Mesodermal cell (in vitro differentiated cells): ENCODE data around the gene LMAN2.
A peak's percentile ranks its signal among the peaks of the same experiment; 100 is the strongest.

Experiments
- H3K27ac ChIP-seq: 2 replicates; pipeline ENCODE4 v1.7.0; 2013; ENCODE audit warnings: mild to moderate bottlenecking, low read depth, low read length, moderate library complexity; ENCODE audit not compliant: severe bottlenecking
- H3K36me3 ChIP-seq: 2 replicates; pipeline ENCODE4 v1.7.1; 2013; ENCODE audit warnings: mild to moderate bottlenecking, low read length, moderate library complexity; ENCODE audit not compliant: control insufficient read depth, insufficient read depth
- H3K4me1 ChIP-seq: one replicate; pipeline ENCODE4 v1.7.1; 2013; ENCODE audit warnings: mild to moderate bottlenecking, low read length; ENCODE audit not compliant: insufficient read depth, control insufficient read depth, poor library complexity, severe bottlenecking
- H3K4me3 ChIP-seq: 2 replicates; pipeline ENCODE4 v1.7.0; 2013; ENCODE audit warnings: low read length, control low read depth, mild to moderate bottlenecking; ENCODE audit not compliant: insufficient read depth, poor library complexity, severe bottlenecking; ENCODE audit errors: extremely low read depth
- H3K9me3 ChIP-seq: 2 replicates; pipeline ENCODE4 v1.7.1; 2013; ENCODE audit warnings: mild to moderate bottlenecking, low read length, moderate library complexity; ENCODE audit not compliant: control insufficient read depth
- WGBS, 2 experiments: methylation state at CpG; one replicate each; pipeline ENCODE4 v1.1.5; 2013; ENCODE audit warnings: missing lambda C conversion rate in 2 of 2; ENCODE audit not compliant: insufficient coverage in 2 of 2; 5-methylcytosine and 5-hydroxymethylcytosine counted together

LMAN2 gene

DNA sequence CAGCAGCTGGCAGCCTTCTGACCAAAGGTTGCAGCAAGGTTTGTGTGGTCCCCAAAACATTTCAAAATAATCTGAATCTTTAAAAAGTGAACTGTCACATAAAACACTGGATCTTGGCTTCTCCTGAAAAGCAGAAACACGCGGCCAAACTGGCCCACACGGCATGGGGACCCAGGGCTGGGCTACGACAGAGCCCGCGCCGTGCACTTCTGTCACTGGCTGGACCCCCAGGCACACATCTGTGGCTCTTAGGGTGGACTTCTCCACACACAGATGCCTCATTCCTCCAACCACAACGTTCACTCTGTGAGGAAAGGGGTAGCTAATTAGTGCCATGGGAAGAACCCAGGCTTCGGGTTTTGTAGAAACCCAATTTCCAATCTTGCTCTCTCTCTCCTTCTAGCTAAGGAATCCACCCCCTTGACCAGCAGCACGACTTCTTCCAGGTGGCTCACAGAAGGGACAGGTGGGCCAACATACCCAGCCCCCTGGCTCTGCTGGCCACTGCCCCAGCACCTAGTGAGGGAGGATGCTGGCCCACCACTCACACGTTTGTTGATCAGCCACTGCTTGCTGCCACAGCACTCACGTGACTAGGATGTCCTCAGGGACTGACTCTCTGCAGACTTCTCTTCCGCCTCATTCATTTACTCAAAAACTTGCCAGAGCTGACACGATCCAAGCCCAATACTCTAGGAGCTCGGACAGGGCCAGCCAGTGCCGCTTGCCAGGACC, 17.9 kb downstream of the LMAN2 start:
- Histone ChIP-seq H3K36me3 (peaks cover 90% of the 10 kb centered on the region), H3K27ac (no peak overlapping the region)

DNA sequence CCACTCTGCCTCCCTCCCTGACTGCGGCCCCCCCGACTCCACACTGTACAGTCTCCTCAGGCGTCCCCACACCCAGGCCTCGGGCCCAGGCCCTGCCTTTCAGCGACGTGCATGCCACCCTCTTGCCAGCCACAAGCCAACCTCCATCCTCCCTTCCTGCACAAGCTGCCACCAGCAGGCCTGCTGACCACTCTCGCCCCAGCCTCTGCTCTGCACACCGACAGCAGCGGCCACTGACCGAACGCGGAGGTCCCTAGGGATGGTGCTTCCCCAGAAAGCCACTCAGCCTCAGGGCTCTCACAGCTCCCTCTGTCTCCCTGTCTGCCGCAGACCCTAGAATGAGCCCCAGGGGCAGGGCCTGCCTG, 18.6 kb downstream of the LMAN2 start:
- no peaks in the 10 kb centered on the region for H3K9me3 ChIP-seq
- peaks cover 92% of the 10 kb centered on the region for H3K36me3 ChIP-seq
- 99% methylated on average over 11 to 12 of the region's 13 CpGs for WGBS, 2 experiments
- H3K4me1 ChIP-seq: no peaks in the 10 kb centered on the region
- no peak overlapping the region for H3K4me3 ChIP-seq
- H3K27ac ChIP-seq: no peak overlapping the region

More for the DNA sequence above, 17.9 kb downstream of the LMAN2 start:
- 97% methylated on average over 10 to 13 of the region's 16 CpGs for WGBS, 2 experiments
- Histone ChIP-seq H3K4me3 (no peak overlapping the region), H3K4me1 (no peaks in the 10 kb centered on the region), H3K9me3 (no peaks in the 10 kb centered on the region)

DNA sequence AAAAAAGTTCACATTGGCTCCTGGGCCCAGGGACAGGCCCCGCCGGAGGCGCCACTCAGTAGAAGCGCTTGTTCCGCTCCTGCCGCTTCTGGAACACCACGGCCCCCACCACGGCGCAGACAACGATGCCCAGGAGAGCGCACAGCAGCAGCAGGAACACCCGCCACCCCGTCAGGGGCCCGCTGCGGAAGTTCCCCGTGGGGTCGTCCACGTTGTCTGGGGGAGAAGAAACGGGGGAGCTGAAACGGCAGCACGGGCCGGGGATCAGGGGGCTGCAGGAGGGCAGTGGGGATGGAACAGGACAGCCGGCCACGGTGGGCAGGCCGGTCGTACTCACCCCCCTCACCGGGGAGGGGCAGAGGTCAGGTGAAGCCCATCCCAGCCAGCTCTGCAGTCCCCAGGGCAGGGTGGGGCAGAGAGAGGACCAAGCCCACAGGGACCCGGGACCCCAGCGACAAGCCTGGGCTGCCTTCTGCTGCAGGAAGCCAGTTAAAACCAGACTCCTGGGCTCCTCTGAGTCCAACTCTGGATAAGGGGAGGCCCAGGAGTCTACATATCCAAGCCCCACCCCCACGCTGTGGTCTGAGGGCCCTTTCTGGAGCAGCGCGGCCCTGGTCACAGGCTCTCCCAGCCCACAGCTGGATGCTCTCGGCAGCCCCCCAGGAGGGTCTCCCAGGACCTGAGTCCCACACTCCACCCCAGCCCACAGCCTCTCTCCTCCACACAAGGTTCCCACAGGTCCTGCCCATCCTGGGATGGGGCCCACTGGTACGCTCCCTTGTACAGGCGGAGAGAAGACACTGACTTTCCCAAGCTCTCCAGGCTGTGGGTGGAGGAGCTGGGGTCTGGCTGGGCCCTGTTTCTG, 19.2 kb downstream of the LMAN2 start:
- 97 to 98% methylated on average over 24 to 30 of the region's 35 CpGs for WGBS, 2 experiments
- Histone ChIP-seq H3K4me3 (no peak overlapping the region), H3K27ac (no peak overlapping the region), H3K9me3 (no peaks in the 10 kb centered on the region), H3K4me1 (no peaks in the 10 kb centered on the region), H3K36me3 (peaks cover 86% of the 10 kb centered on the region)

DNA sequence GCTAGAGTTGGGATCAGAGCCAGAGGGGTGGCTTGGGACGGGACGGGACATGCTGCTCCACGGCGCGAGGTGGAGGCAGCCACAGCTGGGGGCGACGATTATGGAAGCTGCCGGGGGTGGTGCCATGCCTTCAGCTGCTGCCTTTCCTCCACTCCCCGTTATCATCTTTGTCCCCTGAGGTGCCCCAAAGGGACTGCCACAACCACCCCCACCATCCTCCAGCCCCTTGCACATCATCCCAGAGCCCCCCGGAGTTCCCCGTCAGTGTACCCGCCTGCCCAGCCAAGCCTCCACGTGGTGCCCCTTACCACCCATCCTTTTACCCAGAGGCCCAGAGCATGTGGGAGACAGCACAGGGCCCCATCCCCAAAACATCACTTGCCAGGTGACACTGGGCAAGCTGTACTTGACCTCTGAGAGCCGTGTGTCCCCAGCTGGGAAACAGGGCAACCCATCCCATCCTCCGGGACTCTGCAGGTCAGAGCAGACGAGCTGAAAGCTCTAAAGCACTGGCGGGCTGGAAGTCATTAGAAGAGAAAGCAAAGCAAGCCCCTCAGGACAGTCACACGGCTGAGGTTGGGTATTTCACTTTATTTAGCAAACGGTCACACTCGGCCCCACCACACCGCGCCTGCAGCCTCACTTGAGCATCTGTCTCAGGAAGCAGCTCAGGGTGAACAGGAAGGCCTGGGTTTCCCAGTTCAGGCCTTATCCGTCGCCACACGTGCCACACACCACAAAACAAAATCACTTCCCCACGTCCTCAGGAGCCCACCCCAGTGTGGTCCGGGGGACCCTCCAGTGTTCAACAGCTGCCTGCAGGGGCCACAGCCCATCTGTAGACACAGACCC, 20.3 kb downstream of the LMAN2 start:
- no peaks in the 10 kb centered on the region for H3K9me3 ChIP-seq
- 95 to 96% methylated on average over 23 to 26 of the region's 27 CpGs for WGBS, 2 experiments

DNA sequence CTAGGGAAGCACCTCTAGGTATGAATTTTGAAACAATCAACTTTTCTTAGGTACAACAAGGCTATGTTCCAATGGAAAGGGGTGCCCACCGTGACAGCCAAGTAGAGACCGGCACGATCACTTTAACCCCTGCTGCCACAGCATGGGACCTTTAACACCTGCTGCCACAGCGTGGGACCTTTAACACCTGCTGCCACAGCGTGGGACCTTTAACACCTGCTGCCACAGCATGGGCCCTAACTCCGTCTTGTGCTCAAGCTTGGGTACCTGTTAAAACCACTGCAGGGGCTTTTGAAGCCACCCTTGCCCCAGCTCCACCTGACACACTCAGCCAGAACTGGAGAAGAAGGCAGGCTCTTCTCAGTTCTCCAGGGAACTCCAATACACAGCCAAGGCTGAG, 21.6 kb downstream of the LMAN2 start:
- H3K4me1 ChIP-seq: peaks cover 10% of the 10 kb centered on the region
- 96 to 100% methylated on average over 6 of the region's 6 CpGs for WGBS, 2 experiments
- H3K27ac ChIP-seq: no peak overlapping the region
- no peak overlapping the region for H3K4me3 ChIP-seq
- H3K9me3 ChIP-seq: no peaks in the 10 kb centered on the region
- H3K36me3 ChIP-seq: peaks cover 67% of the 10 kb centered on the region

More for the DNA sequence above, 20.3 kb downstream of the LMAN2 start:
- H3K4me3 ChIP-seq: no peak overlapping the region
- H3K4me1 ChIP-seq: peaks cover 1% of the 10 kb centered on the region
- peaks cover 76% of the 10 kb centered on the region for H3K36me3 ChIP-seq
- H3K27ac ChIP-seq: no peak overlapping the region

DNA sequence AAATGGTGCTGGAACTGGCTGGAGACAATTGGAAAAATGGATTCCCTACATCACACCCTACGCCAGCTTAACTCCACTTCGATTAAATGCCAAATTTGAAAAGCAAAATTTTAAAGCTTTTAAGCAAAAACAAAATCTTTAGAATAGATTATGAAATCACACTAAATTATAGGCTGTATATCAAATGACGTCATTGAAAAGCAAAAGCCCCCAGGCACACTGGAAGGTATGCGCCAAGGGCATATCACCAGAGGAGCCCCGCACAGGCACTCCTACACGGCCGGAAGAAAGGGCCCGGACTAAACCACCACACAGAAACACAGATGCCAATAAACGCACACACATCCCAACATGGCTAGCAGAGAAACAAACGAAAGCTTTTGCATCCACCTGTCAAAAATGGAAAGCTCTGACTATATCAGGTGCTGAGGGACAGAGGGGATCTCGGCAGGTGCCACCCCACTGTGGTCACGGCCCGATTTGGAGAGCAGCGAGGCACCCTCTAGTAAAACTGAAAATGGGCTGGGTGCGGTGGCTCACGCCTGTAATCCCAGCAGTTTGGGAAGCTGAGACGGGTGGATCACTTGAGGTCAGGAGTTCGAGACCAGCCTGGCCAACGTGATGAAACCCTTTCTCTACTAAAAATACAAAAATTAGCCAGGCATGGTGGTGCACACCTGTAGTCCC, 22.8 kb downstream of the LMAN2 start:
- H3K36me3 ChIP-seq: peaks cover 59% of the 10 kb centered on the region
- no peak overlapping the region for H3K27ac ChIP-seq
- WGBS, 2 experiments: 86 to 90% methylated on average over 13 to 14 of the region's 19 CpGs
- no peak overlapping the region for H3K4me3 ChIP-seq
- H3K4me1 ChIP-seq: peaks cover 10% of the 10 kb centered on the region
- H3K9me3 ChIP-seq: no peaks in the 10 kb centered on the region

DNA sequence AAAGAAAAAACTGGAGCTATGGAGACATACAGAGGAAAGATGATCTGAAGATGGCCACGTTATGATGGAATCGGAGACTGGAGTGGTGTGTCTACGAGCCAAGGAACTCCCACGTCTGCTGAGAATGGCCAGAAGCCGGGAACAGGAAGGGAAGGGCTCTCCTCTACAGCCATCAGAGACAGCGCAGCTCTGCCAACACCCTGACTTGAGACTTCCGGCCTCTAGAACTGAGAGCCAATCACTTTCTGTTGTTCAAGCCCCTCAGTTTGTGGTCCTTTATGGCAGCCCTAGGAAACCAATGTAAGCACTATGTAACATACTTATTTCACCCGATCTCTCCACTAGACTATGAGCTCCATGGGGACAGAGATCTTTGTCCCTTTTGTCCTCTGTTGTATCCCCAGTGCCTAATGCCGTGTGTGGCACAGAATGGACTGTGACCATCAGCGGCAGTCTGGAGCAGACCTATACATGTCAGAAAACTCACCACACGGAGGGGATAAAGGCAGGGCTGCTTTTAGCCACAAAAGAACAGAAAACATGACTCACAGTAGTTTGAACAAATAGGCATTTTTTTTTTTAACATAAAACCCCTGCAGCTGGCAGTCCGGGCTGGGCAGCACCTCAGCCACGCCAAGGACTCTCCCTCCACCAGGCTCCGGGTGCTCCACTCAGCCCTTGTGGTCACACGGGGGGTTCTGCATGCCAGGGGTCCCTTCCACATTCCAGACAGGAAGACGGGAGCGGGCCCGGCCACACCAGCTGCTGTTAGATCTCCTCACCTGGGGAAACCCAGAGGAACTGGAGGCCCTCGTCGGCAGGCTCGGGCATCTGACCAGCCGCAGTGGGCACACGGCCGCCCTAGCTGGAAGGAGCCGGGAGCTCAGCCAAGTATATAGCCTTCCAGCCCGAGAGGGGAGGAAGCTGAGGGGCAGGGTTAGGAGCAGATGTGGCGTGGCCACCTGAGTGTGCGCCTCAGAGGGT, 23.6 kb downstream of the LMAN2 start:
- peaks cover 10% of the 10 kb centered on the region for H3K4me1 ChIP-seq
- no peak overlapping the region for H3K4me3 ChIP-seq
- 94 to 96% methylated on average over 24 to 27 of the region's 28 CpGs for WGBS, 2 experiments
- H3K9me3 ChIP-seq: no peaks in the 10 kb centered on the region
- no peak overlapping the region for H3K27ac ChIP-seq
- H3K36me3 ChIP-seq: peaks cover 50% of the 10 kb centered on the region

DNA sequence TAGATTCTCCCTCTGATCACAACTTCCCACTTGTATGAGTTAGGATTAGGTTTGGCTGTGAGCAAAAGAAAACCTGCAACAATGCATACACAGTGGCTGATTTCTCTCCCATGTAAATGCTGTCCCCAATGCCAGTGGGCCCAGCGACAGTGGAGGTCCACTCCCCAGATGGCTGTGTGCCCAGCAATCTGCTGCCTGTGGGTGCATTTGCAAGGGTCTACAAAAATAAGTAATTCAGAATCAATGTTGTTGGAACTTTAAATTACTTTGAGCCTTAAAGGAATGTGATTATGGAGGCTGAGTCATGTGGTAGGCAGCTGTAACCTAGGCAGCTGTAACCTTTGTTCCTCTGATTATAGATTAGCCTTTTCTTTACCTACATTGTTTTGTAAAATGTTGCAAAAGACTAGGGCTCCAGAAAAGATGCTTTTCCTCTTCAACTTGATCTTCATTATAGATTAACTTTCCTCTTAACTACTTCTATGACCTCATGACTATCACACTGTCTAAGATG, 25.5 kb downstream of the LMAN2 start:
- no peaks in the 10 kb centered on the region for H3K9me3 ChIP-seq
- 44 to 50% methylated on average over 1 of the region's 1 CpG for WGBS, 2 experiments
- H3K36me3 ChIP-seq: peaks cover 33% of the 10 kb centered on the region
- H3K4me3 ChIP-seq: no peak overlapping the region
- H3K4me1 ChIP-seq: peaks cover 10% of the 10 kb centered on the region
- H3K27ac ChIP-seq: peak overlapping the region; percentile 64

DNA sequence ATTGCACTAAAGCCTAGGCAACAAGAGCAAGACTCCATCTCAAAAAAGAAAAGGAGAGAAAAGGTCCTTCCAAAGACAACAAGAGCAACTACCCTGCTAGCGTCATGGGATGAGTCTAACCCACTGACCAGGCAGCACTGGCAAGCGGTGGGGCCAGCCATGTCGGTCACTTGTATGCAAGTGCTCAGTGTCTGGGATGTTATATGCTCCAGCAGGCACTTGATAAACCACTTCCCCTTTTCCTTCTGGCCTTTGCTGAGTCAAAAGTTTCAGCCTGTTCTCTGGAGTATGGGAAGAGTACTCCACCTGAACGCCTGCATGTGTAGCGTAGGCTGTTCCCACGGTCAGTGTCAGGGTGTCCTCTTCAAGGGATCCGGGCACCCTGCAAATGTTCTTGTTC, 30.6 kb downstream of the LMAN2 start:
- H3K9me3 ChIP-seq: no peaks in the 10 kb centered on the region
- peaks cover 6% of the 10 kb centered on the region for H3K4me1 ChIP-seq
- no peak overlapping the region for H3K4me3 ChIP-seq
- WGBS, 2 experiments: 92 to 97% methylated on average over 5 to 6 of the region's 7 CpGs
- H3K27ac ChIP-seq: no peak overlapping the region
- H3K36me3 ChIP-seq: peaks cover 12% of the 10 kb centered on the region
